Hepatocyte (in vitro differentiated cells): ENCODE data around the gene UBE2S. TPM values are rescaled to one million over a fixed set of nuclear protein-coding genes. Genes with fewer than 3 reads are reported as not detected.

Experiments
- DNase-seq: peaks from one replicate; pipeline ENCODE4 v3.0.0-alpha.2; 2016; ENCODE audit warnings: low spot score
- H2AFZ ChIP-seq: fragments of 200-600 bp; sonication (generic); 2 replicates; pipeline ENCODE4 v1.6.0; 2016; ENCODE audit warnings: antibody characterized with exemption, mild to moderate bottlenecking
- H3K27ac ChIP-seq: fragments of 200-600 bp; sonication (generic); 2 replicates; pipeline ENCODE4 v1.5.1; 2016; ENCODE audit warnings: mild to moderate bottlenecking
- H3K27me3 ChIP-seq: fragments of 200-600 bp; sonication (generic); 2 replicates; pipeline ENCODE4 v1.6.1; 2016
- H3K36me3 ChIP-seq: fragments of 200-600 bp; sonication (generic); replicated peaks from 2 replicates; pipeline ENCODE4 v1.5.1; 2016; ENCODE audit warnings: low read depth; ENCODE audit not compliant: insufficient read depth
- H3K4me1 ChIP-seq: fragments of 200-600 bp; sonication (generic); 2 replicates; pipeline ENCODE4 v1.5.1; 2016; ENCODE audit warnings: mild to moderate bottlenecking, moderate library complexity; ENCODE audit not compliant: insufficient read depth
- H3K4me2 ChIP-seq: fragments of 200-600 bp; sonication (generic); 2 replicates; pipeline ENCODE4 v1.6.0; 2016
- H3K4me3 ChIP-seq: fragments of 200-600 bp; sonication (generic); 2 replicates; pipeline ENCODE4 v1.5.1; 2016; ENCODE audit warnings: mild to moderate bottlenecking
- H3K79me2 ChIP-seq: fragments of 200-600 bp; sonication (generic); 2 replicates; pipeline ENCODE4 v1.6.0; 2017; ENCODE audit warnings: mild to moderate bottlenecking
- H3K9me2 ChIP-seq: fragments of 200-600 bp; sonication (generic); replicated peaks from 2 replicates; pipeline ENCODE4 v1.6.0; 2017; ENCODE audit warnings: mild to moderate bottlenecking; ENCODE audit not compliant: insufficient read depth
- H3K9me3 ChIP-seq: fragments of 200-600 bp; sonication (generic); 2 replicates; pipeline ENCODE4 v1.5.1; 2016; ENCODE audit warnings: low read depth, mild to moderate bottlenecking
- H4K20me1 ChIP-seq: fragments of 200-600 bp; sonication (generic); 2 replicates; pipeline ENCODE4 v1.6.0; 2016; ENCODE audit warnings: mild to moderate bottlenecking; ENCODE audit not compliant: insufficient read depth, poor library complexity, severe bottlenecking
- EZH2 ChIP-seq: fragments of 200-600 bp; sonication (generic); IDR thresholded peaks from 2 replicates; pipeline ENCODE4 v1.6.1; 2016; ENCODE audit warnings: antibody characterized with exemption, mild to moderate bottlenecking, borderline replicate concordance
- EZH2phosphoT487 ChIP-seq: fragments of 200-600 bp; sonication (generic); IDR thresholded peaks from one replicate; pipeline ENCODE4 v1.6.1; 2018; ENCODE audit warnings: antibody characterized with exemption, mild to moderate bottlenecking, low read depth, moderate library complexity; ENCODE audit not compliant: unreplicated experiment, severe bottlenecking
- WGBS: methylation state at CpG from one replicate; pipeline ENCODE4 v1.1.6; 2016; ENCODE audit warnings: low lambda C conversion rate; ENCODE audit errors: missing lambda C conversion rate; 5-methylcytosine and 5-hydroxymethylcytosine counted together
- polyA plus RNA-seq: library from polyadenylated mRNA; unstranded; fragments of >200 nt; fragmentation: Nextera tagmentation; extraction: Ambion mirVana; gene quantifications from 2 replicates; pipeline ENCODE4 v1.2.1, GENCODE V29; 2016
- total RNA-seq: library from RNA; depleted of rRNA; stranded (reverse); fragments of >200 nt; gene quantifications from 2 replicates; pipeline ENCODE4 v1.2.3, GENCODE V29; 2014
- TF ChIP-seq, protein P1 (sequence below): fragments of 200-600 bp; sonication (generic); IDR thresholded peaks from 2 replicates; pipeline ENCODE4 v1.5.1; 2016; ENCODE audit warnings: antibody characterized with exemption, mild to moderate bottlenecking; ENCODE audit not compliant: poor library complexity

Gene UBE2S
- total and polyA plus RNA-seq, 2 experiments from 2014 or later = 20.4 to 105 TPM

DNA sequence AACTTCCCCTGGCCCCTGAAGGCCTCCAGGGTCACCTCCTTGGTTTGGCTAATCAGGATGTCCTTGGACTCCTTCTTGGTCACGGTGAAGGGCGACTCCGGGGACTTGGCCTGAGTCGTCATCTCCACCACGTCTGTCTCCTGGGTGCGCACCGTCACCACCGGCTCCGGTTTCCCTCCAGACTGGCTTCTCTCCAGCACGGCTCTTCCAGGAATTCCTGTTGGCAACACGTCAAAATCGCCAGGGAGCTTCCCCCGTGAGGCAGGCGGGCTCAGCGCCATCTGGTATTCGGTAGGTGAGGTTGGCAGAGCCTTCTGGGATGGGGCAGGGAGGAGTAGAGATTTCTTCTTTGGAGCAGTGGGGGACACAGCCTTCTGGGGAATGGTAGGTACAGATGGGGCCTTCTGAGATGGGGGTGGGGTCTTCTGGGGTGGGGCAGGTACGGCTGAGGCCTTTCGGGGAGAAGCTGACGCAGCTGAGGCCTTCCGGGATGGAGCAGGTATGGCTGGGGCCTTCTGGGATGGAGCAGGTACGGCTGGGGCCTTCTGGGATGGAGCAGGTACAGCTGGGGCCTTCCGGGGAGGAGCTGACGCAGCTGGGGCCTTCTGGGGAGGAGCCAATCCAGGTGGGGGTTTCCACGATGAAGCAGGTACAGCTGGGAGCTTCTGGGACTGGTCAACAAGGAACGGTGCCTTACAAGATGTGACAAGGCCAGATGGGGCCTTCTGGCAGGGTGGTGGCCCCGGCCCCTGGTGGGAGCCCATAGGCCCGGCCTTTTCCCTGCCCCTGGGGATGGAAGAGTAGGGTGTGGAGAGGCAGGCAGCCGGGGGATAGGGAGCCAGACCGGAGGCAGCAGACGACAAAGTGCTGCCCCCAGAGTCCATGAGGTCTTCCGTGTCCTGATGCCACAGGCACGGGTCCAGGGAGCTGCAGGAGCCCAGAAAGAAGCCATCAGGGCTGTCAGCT lies 48.4 kb downstream of the UBE2S start:
- H3K79me2 ChIP-seq = no peaks in the 10 kb centered on the region
- no peak overlapping the region for H3K4me2 ChIP-seq
- no peak overlapping the region for H3K27ac ChIP-seq
- peaks cover 5% of the 10 kb centered on the region for H3K4me1 ChIP-seq
- no peaks in the 10 kb centered on the region for H3K9me3 ChIP-seq
- no peaks in the 10 kb centered on the region for H4K20me1 ChIP-seq
- H2AFZ ChIP-seq = no peak overlapping the region
- peaks cover 29% of the 10 kb centered on the region for H3K27me3 ChIP-seq
- TF ChIP-seq EZH2phosphoT487 (no peak), EZH2 (no peak)
- TF ChIP-seq, protein P1, sequence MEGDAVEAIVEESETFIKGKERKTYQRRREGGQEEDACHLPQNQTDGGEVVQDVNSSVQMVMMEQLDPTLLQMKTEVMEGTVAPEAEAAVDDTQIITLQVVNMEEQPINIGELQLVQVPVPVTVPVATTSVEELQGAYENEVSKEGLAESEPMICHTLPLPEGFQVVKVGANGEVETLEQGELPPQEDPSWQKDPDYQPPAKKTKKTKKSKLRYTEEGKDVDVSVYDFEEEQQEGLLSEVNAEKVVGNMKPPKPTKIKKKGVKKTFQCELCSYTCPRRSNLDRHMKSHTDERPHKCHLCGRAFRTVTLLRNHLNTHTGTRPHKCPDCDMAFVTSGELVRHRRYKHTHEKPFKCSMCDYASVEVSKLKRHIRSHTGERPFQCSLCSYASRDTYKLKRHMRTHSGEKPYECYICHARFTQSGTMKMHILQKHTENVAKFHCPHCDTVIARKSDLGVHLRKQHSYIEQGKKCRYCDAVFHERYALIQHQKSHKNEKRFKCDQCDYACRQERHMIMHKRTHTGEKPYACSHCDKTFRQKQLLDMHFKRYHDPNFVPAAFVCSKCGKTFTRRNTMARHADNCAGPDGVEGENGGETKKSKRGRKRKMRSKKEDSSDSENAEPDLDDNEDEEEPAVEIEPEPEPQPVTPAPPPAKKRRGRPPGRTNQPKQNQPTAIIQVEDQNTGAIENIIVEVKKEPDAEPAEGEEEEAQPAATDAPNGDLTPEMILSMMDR = no peak
- 84% methylated on average over 32 of the region's 32 CpGs for WGBS
- H3K36me3 ChIP-seq = no peaks in the 10 kb centered on the region
- no peaks in the 10 kb centered on the region for H3K9me2 ChIP-seq
- no peak for DNase-seq
- no peak overlapping the region for H3K4me3 ChIP-seq

DNA sequence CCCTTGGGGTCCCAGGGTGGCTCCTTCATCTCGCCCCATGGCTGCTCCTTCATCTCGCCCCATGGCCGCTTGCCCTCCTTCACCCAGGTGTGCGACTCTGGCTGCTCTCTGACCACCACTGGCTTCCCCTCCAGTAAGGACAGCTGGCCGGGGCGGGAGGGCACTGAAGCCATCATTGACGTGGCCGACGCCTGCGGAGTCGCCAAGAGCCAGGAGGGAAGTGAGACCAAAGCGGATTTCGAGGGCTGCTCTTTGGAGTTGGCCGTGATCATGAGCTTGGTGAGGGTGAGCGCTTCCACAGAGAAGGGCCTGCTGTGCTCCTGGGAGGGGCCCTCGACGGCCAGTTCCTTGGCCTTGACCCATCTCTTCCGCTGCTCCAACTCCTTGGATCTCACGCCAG lies 49.1 kb downstream of the UBE2S start:
- no peak for DNase-seq
- H3K36me3 ChIP-seq = no peaks in the 10 kb centered on the region
- no peaks in the 10 kb centered on the region for H4K20me1 ChIP-seq
- H3K79me2 ChIP-seq = no peaks in the 10 kb centered on the region
- TF ChIP-seq EZH2phosphoT487 = no peak
- TF ChIP-seq, protein P1 = no peak
- no peak for TF ChIP-seq EZH2
- H3K27me3 ChIP-seq = peaks cover 33% of the 10 kb centered on the region
- no peaks in the 10 kb centered on the region for H3K9me3 ChIP-seq
- 90% methylated on average over 19 of the region's 19 CpGs for WGBS
- no peak overlapping the region for H3K4me3 ChIP-seq
- no peak overlapping the region for H3K4me2 ChIP-seq
- H3K27ac ChIP-seq = no peak overlapping the region
- peaks cover 11% of the 10 kb centered on the region for H3K4me1 ChIP-seq
- no peaks in the 10 kb centered on the region for H3K9me2 ChIP-seq
- no peak overlapping the region for H2AFZ ChIP-seq

DNA sequence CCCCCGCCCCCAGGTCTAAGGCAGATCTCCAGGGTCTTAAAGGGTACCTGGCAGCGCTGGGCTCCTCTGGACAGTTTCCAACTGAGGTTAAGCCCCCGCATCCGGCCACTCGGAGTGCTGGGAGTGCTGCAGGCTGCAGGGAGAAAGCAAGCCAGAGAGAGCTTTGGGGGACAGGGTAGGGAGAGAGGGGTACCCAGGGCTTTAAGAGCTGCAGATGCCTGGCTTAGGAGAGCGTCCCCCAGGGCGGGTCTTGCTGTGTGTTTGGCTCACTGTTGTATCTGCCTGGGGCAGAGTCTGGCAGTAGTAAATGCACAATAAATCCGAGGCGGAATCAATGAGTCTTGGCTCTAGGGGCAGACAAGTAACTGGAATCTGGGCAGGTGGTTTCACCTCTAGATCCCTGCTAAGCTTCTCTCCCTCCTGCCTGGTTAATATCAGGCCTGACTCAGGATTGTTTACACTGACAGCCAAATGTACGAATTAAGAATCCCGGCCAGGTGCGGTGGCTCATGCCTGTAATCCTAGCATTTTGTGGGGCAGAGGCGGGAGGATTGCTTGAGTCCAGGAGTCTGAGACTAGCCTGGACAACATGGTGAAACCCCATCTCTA lies 52.3 kb downstream of the UBE2S start:
- TF ChIP-seq, protein P1 = no peak
- TF ChIP-seq EZH2phosphoT487 (no peak), EZH2 (no peak)
- H2AFZ ChIP-seq = no peak overlapping the region
- no peaks in the 10 kb centered on the region for H4K20me1 ChIP-seq
- H3K27ac ChIP-seq = no peak overlapping the region
- peaks cover 54% of the 10 kb centered on the region for H3K27me3 ChIP-seq
- peak overlapping the region; percentile 97 for H3K4me2 ChIP-seq
- DNase-seq = no peak
- H3K4me3 ChIP-seq = no peak overlapping the region
- no peaks in the 10 kb centered on the region for H3K36me3 ChIP-seq
- H3K4me1 ChIP-seq = peaks cover 14% of the 10 kb centered on the region
- 27% methylated on average over 13 of the region's 13 CpGs for WGBS
- no peaks in the 10 kb centered on the region for H3K79me2 ChIP-seq
- no peaks in the 10 kb centered on the region for H3K9me3 ChIP-seq
- no peaks in the 10 kb centered on the region for H3K9me2 ChIP-seq
